Neural cell (in vitro differentiated cells): ENCODE measurements around the gene IL21R. TPM values are rescaled to one million over a fixed set of nuclear protein-coding genes. Genes with fewer than 3 reads are reported as not detected.

ENCODE experiments used
- H2AFZ ChIP-seq: fragments of 200-600, 300-800 bp; sonication (generic), shearing (Covaris generic); 2 replicates; pipeline ENCODE4 v1.6.0; 2014; ENCODE audit warnings: low read depth, mild to moderate bottlenecking, antibody characterized with exemption, low read length, moderate library complexity
- H3F3A ChIP-seq: fragments of 200-600 bp; shearing (Covaris generic); 2 replicates; pipeline ENCODE4 v1.6.1; 2016; ENCODE audit warnings: mild to moderate bottlenecking, moderate library complexity, mixed read lengths, antibody characterized with exemption, low read length; ENCODE audit not compliant: insufficient read depth, poor library complexity, severe bottlenecking
- H3K27ac ChIP-seq: fragments of 200-600, 300-800 bp; sonication (generic), shearing (Covaris generic); 2 replicates; pipeline ENCODE4 v1.5.1; 2014; ENCODE audit warnings: mild to moderate bottlenecking, low read length, moderate library complexity
- H3K27me3 ChIP-seq: fragments of 300-800, 200-600 bp; sonication (generic), shearing (Covaris generic); 2 replicates; pipeline ENCODE4 v1.6.0; 2014; ENCODE audit warnings: mild to moderate bottlenecking, low read depth, low read length, moderate library complexity; ENCODE audit not compliant: insufficient read depth
- H3K36me3 ChIP-seq: fragments of 300-800, 200-600 bp; sonication (generic), shearing (Covaris generic); 2 replicates; pipeline ENCODE4 v1.5.1; 2014; ENCODE audit warnings: mild to moderate bottlenecking, antibody characterized with exemption, low read length, moderate library complexity; ENCODE audit not compliant: insufficient read depth
- H3K4me2 ChIP-seq: fragments of 300-800, 200-600 bp; sonication (generic), shearing (Covaris generic); 2 replicates; pipeline ENCODE4 v1.6.0; 2014; ENCODE audit warnings: mild to moderate bottlenecking, low read length
- H3K4me3 ChIP-seq: fragments of 300-800, 200-600 bp; sonication (generic), shearing (Covaris generic); 2 replicates; pipeline ENCODE4 v1.5.1; 2014; ENCODE audit warnings: mild to moderate bottlenecking, low read length, moderate library complexity
- H3K79me2 ChIP-seq: fragments of 200-600 bp; shearing (Covaris generic); replicated peaks from 2 replicates; pipeline ENCODE4 v1.6.0; 2014; ENCODE audit warnings: mild to moderate bottlenecking, low read length, moderate library complexity; ENCODE audit not compliant: insufficient read depth
- H3K9ac ChIP-seq: fragments of 300-800, 200-600 bp; sonication (generic), shearing (Covaris generic); 2 replicates; pipeline ENCODE4 v1.6.1; 2016; ENCODE audit warnings: mild to moderate bottlenecking, low read length, mixed read lengths
- H3K9me2 ChIP-seq: fragments of 200-600 bp; shearing (Covaris generic); 2 replicates; pipeline ENCODE4 v1.6.1; 2016; ENCODE audit warnings: mild to moderate bottlenecking, low read length, mixed read lengths; ENCODE audit not compliant: insufficient read depth
- H3K9me3 ChIP-seq: fragments of 200-600, 300-800 bp; sonication (generic), shearing (Covaris generic); 2 replicates; pipeline ENCODE4 v1.6.1; 2016; ENCODE audit warnings: mild to moderate bottlenecking, mixed run types, low read length, moderate library complexity, mixed read lengths
- H4K20me1 ChIP-seq: fragments of 200-600 bp; shearing (Covaris generic); 2 replicates; pipeline ENCODE4 v1.6.1; 2016; ENCODE audit warnings: mild to moderate bottlenecking, mixed run types; ENCODE audit not compliant: insufficient read depth
- CTCF ChIP-seq: fragments of 450-650 bp; IDR thresholded peaks from 2 replicates; pipeline ENCODE4 v1.5.1; 2014; ENCODE audit warnings: antibody characterized with exemption, mild to moderate bottlenecking, moderate library complexity; ENCODE audit not compliant: poor library complexity, severe bottlenecking
- EP300 ChIP-seq: fragments of 450-650 bp; conservative IDR thresholded peaks from 2 replicates; pipeline ENCODE4 v1.6.1; 2014; ENCODE audit warnings: antibody characterized with exemption, mild to moderate bottlenecking, moderate library complexity; ENCODE audit not compliant: poor library complexity, severe bottlenecking
- EZH2 ChIP-seq: fragments of 200-600, 300-800 bp; shearing (Covaris generic), sonication (generic); IDR thresholded peaks from 2 replicates; pipeline ENCODE4 v1.6.1; 2014; ENCODE audit warnings: antibody characterized with exemption, low read length, borderline replicate concordance, mild to moderate bottlenecking; ENCODE audit not compliant: insufficient read depth, poor library complexity, severe bottlenecking
- MXI1 ChIP-seq: fragments of 450-650 bp; conservative IDR thresholded peaks from 2 replicates; pipeline ENCODE4 v1.6.1; 2014; ENCODE audit warnings: antibody characterized with exemption, mild to moderate bottlenecking; ENCODE audit not compliant: poor library complexity, severe bottlenecking
- POLR2AphosphoS5 ChIP-seq: IDR thresholded peaks from 2 replicates; pipeline ENCODE4 v1.6.1; 2012
- RAD21 ChIP-seq: fragments of 450-650 bp; conservative IDR thresholded peaks from 2 replicates; pipeline ENCODE4 v1.6.1; 2014; ENCODE audit warnings: antibody characterized with exemption, mild to moderate bottlenecking, moderate library complexity
- REST ChIP-seq: IDR thresholded peaks from 2 replicates; pipeline ENCODE4 v1.6.1; 2012; ENCODE audit warnings: borderline replicate concordance
- SMC3 ChIP-seq: fragments of 450-650 bp; conservative IDR thresholded peaks from 2 replicates; pipeline ENCODE4 v1.6.1; 2014; ENCODE audit warnings: antibody characterized with exemption, mild to moderate bottlenecking, moderate library complexity; ENCODE audit not compliant: poor library complexity
- TAF1 ChIP-seq: IDR thresholded peaks from 2 replicates; pipeline ENCODE4 v1.6.1; 2012; ENCODE audit warnings: low read depth
- polyA plus RNA-seq: library from polyadenylated mRNA; depleted of rRNA; stranded (reverse); fragments of >200 nt; gene quantifications from 2 replicates; pipeline ENCODE4 v1.2.3, GENCODE V29; 2014

The IL21R gene
- polyA plus RNA-seq, 1 donor from 2014 or later = not detected

- Histone ChIP-seq H3K27ac (no peak overlapping the region), H4K20me1 (no peaks in the 10 kb centered on the region), H3F3A (no peaks in the 10 kb centered on the region), H3K36me3 (no peaks in the 10 kb centered on the region), H3K79me2 (no peaks in the 10 kb centered on the region), H3K9me3 (no peaks in the 10 kb centered on the region), H2AFZ (no peak overlapping the region), H3K9ac (no peak overlapping the region), H3K9me2 (no peaks in the 10 kb centered on the region), H3K27me3 (no peaks in the 10 kb centered on the region), H3K4me2 (no peak overlapping the region), H3K4me3 (no peak overlapping the region)
- TF ChIP-seq RAD21 (no peak), EP300 (no peak), EZH2 (no peak), POLR2AphosphoS5 (no peak), MXI1 (no peak), TAF1 (no peak), SMC3 (no peak), CTCF (no peak), REST (no peak)
Observed at GRCh38 chr16:27403601-27403992, 1.6 kb downstream of the IL21R start.

- Histone ChIP-seq H3K27ac (no peak overlapping the region), H3K36me3 (no peaks in the 10 kb centered on the region), H4K20me1 (no peaks in the 10 kb centered on the region), H3K9me2 (no peaks in the 10 kb centered on the region), H3K9ac (no peak overlapping the region), H3K4me2 (no peak overlapping the region), H3K9me3 (no peaks in the 10 kb centered on the region), H3K27me3 (no peaks in the 10 kb centered on the region), H3K79me2 (no peaks in the 10 kb centered on the region), H2AFZ (no peak overlapping the region), H3F3A (no peaks in the 10 kb centered on the region), H3K4me3 (no peak overlapping the region)
- TF ChIP-seq SMC3 (no peak), POLR2AphosphoS5 (no peak), MXI1 (no peak), RAD21 (no peak), CTCF (no peak), EP300 (no peak), REST (no peak), TAF1 (no peak), EZH2 (no peak)
Observed at GRCh38 chr16:27404163-27404823, 2.3 kb downstream of the IL21R start.
